ENCODE data around the gene NTPCR.
"Not testable (repeated sequence)": the region's sequence is repeated elsewhere in the genome, so short reads cannot be mapped to it uniquely, and the experiment has no call there.

The NTPCR gene

GRCh38 chr1:232950197-232951176 is at the start of gene NTPCR:
TSS of gene NTPCR (plus strand) at chr1:232950611. CDS start at chr1:232950711, 100 bp downstream.
- DNase-seq, result peak; percentile 97

GRCh38 chr1:232900818-232901217 is 49.6 kb upstream of the NTPCR start:
- no peak for DNase-seq

- DNase-seq, result no peak
Observed at GRCh38 chr1:232901255-232901654, 49.2 kb upstream of the NTPCR start.

- no peak for DNase-seq
Observed at GRCh38 chr1:232902774-232903350, 47.5 kb upstream of the NTPCR start.

GRCh38 chr1:232904131-232904530 is 46.3 kb upstream of the NTPCR start:
- no peak for DNase-seq

GRCh38 chr1:232904566-232904965 is 45.8 kb upstream of the NTPCR start:
- DNase-seq, result no peak

- no peak for DNase-seq
Observed at GRCh38 chr1:232905331-232906034, 44.9 kb upstream of the NTPCR start.

GRCh38 chr1:232906441-232906840 is 44.0 kb upstream of the NTPCR start:
- DNase-seq, result no peak

GRCh38 chr1:232908831-232909230 is 41.6 kb upstream of the NTPCR start:
- no peak for DNase-seq

GRCh38 chr1:232909752-232910151 is 40.7 kb upstream of the NTPCR start:
- DNase-seq, result no peak

- DNase-seq, result no peak
Observed at GRCh38 chr1:232911027-232911599, 39.3 kb upstream of the NTPCR start.

- no peak for DNase-seq
Observed at GRCh38 chr1:232912845-232913580, 37.4 kb upstream of the NTPCR start.

- not testable (repeated sequence) for DNase-seq
Observed at GRCh38 chr1:232914271-232914670, 36.1 kb upstream of the NTPCR start.

GRCh38 chr1:232915212-232915611 is 35.2 kb upstream of the NTPCR start:
- no peak for DNase-seq

- no peak for DNase-seq
Observed at GRCh38 chr1:232917053-232917452, 33.4 kb upstream of the NTPCR start.

GRCh38 chr1:232921381-232921780 is 29.0 kb upstream of the NTPCR start:
- DNase-seq, result no peak

GRCh38 chr1:232922485-232922884 is 27.9 kb upstream of the NTPCR start:
- no peak for DNase-seq

- DNase-seq, result no peak
Observed at GRCh38 chr1:232923739-232924386, 26.5 kb upstream of the NTPCR start.

GRCh38 chr1:232924874-232925273 is 25.5 kb upstream of the NTPCR start:
- no peak for DNase-seq

GRCh38 chr1:232925421-232926220 is 24.8 kb upstream of the NTPCR start:
- no peak for DNase-seq

- not testable (repeated sequence) for DNase-seq
Observed at GRCh38 chr1:232927166-232927565, 23.2 kb upstream of the NTPCR start.

Measured in activated T-cell treated with anti-CD3 and anti-CD28 coated beads for 4 hours (primary cell).